Mucosa of stomach (tissue), 1 donor: ENCODE data around the gene NDRG4.

Experiments used
- H3K27me3 ChIP-seq: one replicate; pipeline ENCODE4 v1.7.0; 2013; ENCODE audit warnings: mild to moderate bottlenecking, low read length; ENCODE audit not compliant: control insufficient read depth, insufficient read depth
- H3K36me3 ChIP-seq: one replicate; pipeline ENCODE4 v1.7.0; 2013; ENCODE audit warnings: low read length; ENCODE audit not compliant: control insufficient read depth, insufficient read depth
- H3K4me1 ChIP-seq: one replicate; pipeline ENCODE4 v1.7.0; 2013; ENCODE audit warnings: mild to moderate bottlenecking, low read length; ENCODE audit not compliant: control insufficient read depth, insufficient read depth
- H3K4me3 ChIP-seq: one replicate; pipeline ENCODE4 v1.7.0; 2013; ENCODE audit warnings: low read length
- H3K9ac ChIP-seq: one replicate; pipeline ENCODE4 v1.7.0; 2013; ENCODE audit warnings: mild to moderate bottlenecking, low read length, moderate library complexity
- H3K9me3 ChIP-seq: one replicate; pipeline ENCODE4 v1.7.0; 2013; ENCODE audit warnings: mild to moderate bottlenecking, low read length, moderate library complexity; ENCODE audit not compliant: control insufficient read depth
- donor health status: Pancreatic carcinoma.

NDRG4 gene

GRCh38 chr16:58471209-58471975 lies 28.6 kb upstream of the NDRG4 start:
- Histone ChIP-seq H3K9me3 (no peaks in the 10 kb centered on the region), H3K27me3 (peaks cover 18% of the 10 kb centered on the region), H3K4me3 (no peak overlapping the region), H3K36me3 (no peaks in the 10 kb centered on the region), H3K4me1 (no peaks in the 10 kb centered on the region), H3K9ac (no peak overlapping the region)

GRCh38 chr16:58472266-58472665 lies 27.7 kb upstream of the NDRG4 start:
- no peaks in the 10 kb centered on the region for H3K4me1 ChIP-seq
- H3K4me3 ChIP-seq = no peak overlapping the region
- no peaks in the 10 kb centered on the region for H3K9me3 ChIP-seq
- H3K9ac ChIP-seq = no peak overlapping the region
- H3K27me3 ChIP-seq = peaks cover 12% of the 10 kb centered on the region
- H3K36me3 ChIP-seq = no peaks in the 10 kb centered on the region

GRCh38 chr16:58472827-58473226 lies 27.1 kb upstream of the NDRG4 start:
- Histone ChIP-seq H3K27me3 (peaks cover 8% of the 10 kb centered on the region), H3K9me3 (no peaks in the 10 kb centered on the region), H3K36me3 (no peaks in the 10 kb centered on the region), H3K4me1 (no peaks in the 10 kb centered on the region), H3K9ac (no peak overlapping the region), H3K4me3 (no peak overlapping the region)

GRCh38 chr16:58474296-58474695 lies 25.6 kb upstream of the NDRG4 start:
- Histone ChIP-seq H3K9me3 (no peaks in the 10 kb centered on the region), H3K4me1 (no peaks in the 10 kb centered on the region), H3K27me3 (peaks cover 4% of the 10 kb centered on the region)

GRCh38 chr16:58475091-58475619 lies 24.8 kb upstream of the NDRG4 start:
- Histone ChIP-seq H3K36me3 (no peaks in the 10 kb centered on the region), H3K9ac (no peak overlapping the region), H3K4me3 (no peak overlapping the region), H3K4me1 (no peaks in the 10 kb centered on the region), H3K27me3 (peaks cover 4% of the 10 kb centered on the region), H3K9me3 (no peaks in the 10 kb centered on the region)

More at GRCh38 chr16:58474296-58474695, 25.6 kb upstream of the NDRG4 start:
- Histone ChIP-seq H3K9ac (no peak overlapping the region), H3K36me3 (no peaks in the 10 kb centered on the region), H3K4me3 (no peak overlapping the region)

GRCh38 chr16:58476791-58477190 lies 23.2 kb upstream of the NDRG4 start:
- Histone ChIP-seq H3K9ac (no peak overlapping the region), H3K4me3 (no peak overlapping the region), H3K27me3 (peaks cover 4% of the 10 kb centered on the region), H3K36me3 (no peaks in the 10 kb centered on the region), H3K9me3 (no peaks in the 10 kb centered on the region), H3K4me1 (no peaks in the 10 kb centered on the region)

GRCh38 chr16:58478427-58478826 lies 21.5 kb upstream of the NDRG4 start:
- no peak overlapping the region for H3K9ac ChIP-seq
- no peaks in the 10 kb centered on the region for H3K36me3 ChIP-seq
- H3K4me1 ChIP-seq = no peaks in the 10 kb centered on the region
- no peaks in the 10 kb centered on the region for H3K27me3 ChIP-seq
- H3K4me3 ChIP-seq = no peak overlapping the region
- H3K9me3 ChIP-seq = no peaks in the 10 kb centered on the region

- H3K4me3 ChIP-seq = no peak overlapping the region
- H3K36me3 ChIP-seq = no peaks in the 10 kb centered on the region
- no peaks in the 10 kb centered on the region for H3K27me3 ChIP-seq
- no peaks in the 10 kb centered on the region for H3K9me3 ChIP-seq
- no peaks in the 10 kb centered on the region for H3K4me1 ChIP-seq
- no peak overlapping the region for H3K9ac ChIP-seq
Measured at GRCh38 chr16:58481226-58481869, 18.6 kb upstream of the NDRG4 start.

GRCh38 chr16:58481931-58482330 lies 18.0 kb upstream of the NDRG4 start:
- no peak overlapping the region for H3K9ac ChIP-seq
- no peaks in the 10 kb centered on the region for H3K9me3 ChIP-seq
- no peaks in the 10 kb centered on the region for H3K36me3 ChIP-seq
- H3K4me3 ChIP-seq = no peak overlapping the region
- peaks cover under 1% of the 10 kb centered on the region for H3K27me3 ChIP-seq
- H3K4me1 ChIP-seq = no peaks in the 10 kb centered on the region

- no peak overlapping the region for H3K4me3 ChIP-seq
- H3K36me3 ChIP-seq = no peaks in the 10 kb centered on the region
- peaks cover 3% of the 10 kb centered on the region for H3K4me1 ChIP-seq
- H3K27me3 ChIP-seq = peaks cover 5% of the 10 kb centered on the region
- no peak overlapping the region for H3K9ac ChIP-seq
- no peaks in the 10 kb centered on the region for H3K9me3 ChIP-seq
Measured at GRCh38 chr16:58485184-58485887, 14.6 kb upstream of the NDRG4 start.

GRCh38 chr16:58487566-58488351 lies 12.2 kb upstream of the NDRG4 start:
- no peak overlapping the region for H3K9ac ChIP-seq
- H3K4me3 ChIP-seq = no peak overlapping the region
- no peaks in the 10 kb centered on the region for H3K36me3 ChIP-seq
- H3K9me3 ChIP-seq = no peaks in the 10 kb centered on the region
- peaks cover 3% of the 10 kb centered on the region for H3K4me1 ChIP-seq
- H3K27me3 ChIP-seq = peaks cover 6% of the 10 kb centered on the region
